A549 (cell line): ENCODE measurements around the gene OR1F1. TPM values are rescaled to one million over a fixed set of nuclear protein-coding genes. Genes with fewer than 3 reads are reported as not detected.

Source experiments
- ATAC-seq, 2 experiments: fragments of 200-7000 bp in 1 of 2; fragments of >200 bp in 1 of 2; cut with Nextera tagmentation in 1 of 2; cut with Tn5 transposase in 1 of 2; 3 replicates each; pipeline versions ENCODE4 v1.8.0 to v1.9.1; 2018 to 2020; ENCODE audit warnings: mild to moderate bottlenecking in 1 of 2, moderate library complexity in 1 of 2
- CTCF ChIA-PET: fragments of 300-600 bp; sonication (Branson Sonifier 250); formaldehyde crosslinking; extraction: SDS; loops from one replicate; lab custom pipeline; 2021; ENCODE audit warnings: antibody characterized with exemption, inconsistent platforms; lab: Yijun Ruan, JAX
- POLR2A ChIA-PET: fragments of 350-600 bp; formaldehyde crosslinking; extraction: SDS; loops from one replicate; lab custom pipeline; 2021; ENCODE audit warnings: antibody characterized with exemption, inconsistent platforms; lab: Yijun Ruan, JAX
- DNase-seq, 2 experiments: peaks; one replicate each; pipeline versions ENCODE4 v3.0.0 to v3.0.0-alpha.2; 2011 to 2016; ENCODE audit warnings: low read depth in 1 of 2, low spot score in 1 of 2
- FAIRE-seq: peaks from 2 replicates; lab custom pipeline; 2011; peaks lifted over from hg19 to GRCh38; lab: Jason Lieb, UNC
- H3K27ac ChIP-seq, 2 experiments: fragments of >200 bp; sonication (Bioruptor Twin); formaldehyde crosslinking; 3 replicates each; pipeline ENCODE4 v1.5.1; 2016 to 2017
- H3K4me1 ChIP-seq: fragments of >200 bp; sonication (Bioruptor Twin); formaldehyde crosslinking; 3 replicates; pipeline ENCODE4 v1.6.1; 2016
- H3K4me2 ChIP-seq: fragments of >200 bp; sonication (Bioruptor Twin); formaldehyde crosslinking; 3 replicates; pipeline ENCODE4 v1.6.1; 2016
- H3K4me3 ChIP-seq: fragments of >200 bp; sonication (Bioruptor Twin); formaldehyde crosslinking; 3 replicates; pipeline ENCODE4 v1.5.1; 2016
- H3K9me3 ChIP-seq: fragments of >200 bp; sonication (Bioruptor Twin); formaldehyde crosslinking; 3 replicates; pipeline ENCODE4 v1.6.1; 2016
- BCL3 ChIP-seq: fragments of >200 bp; sonication (Bioruptor Twin); formaldehyde crosslinking; IDR thresholded peaks from 3 replicates; pipeline ENCODE4 v1.6.1; 2016
- CHD2 ChIP-seq: fragments of 150-350 bp; IDR thresholded peaks from 2 replicates; pipeline ENCODE4 v1.6.1; 2014; ENCODE audit warnings: low read length; ENCODE audit not compliant: partially characterized antibody
- CHD4 ChIP-seq: fragments of 200-600 bp; sonication (generic); IDR thresholded peaks from 2 replicates; pipeline ENCODE4 v1.6.1; 2016; ENCODE audit warnings: antibody characterized with exemption, mild to moderate bottlenecking, borderline replicate concordance
- CTCF ChIP-seq: fragments of >200 bp; sonication (Bioruptor Twin); formaldehyde crosslinking; IDR thresholded peaks from 3 replicates; pipeline ENCODE4 v1.5.1; 2016
- E2F6 ChIP-seq: IDR thresholded peaks from 2 replicates; pipeline ENCODE4 v1.6.1; 2012; ENCODE audit warnings: low read depth, borderline replicate concordance
- EHMT2 ChIP-seq: fragments of 200-600 bp; sonication (generic); IDR thresholded peaks from 2 replicates; pipeline ENCODE4 v1.6.1; 2016; ENCODE audit warnings: antibody characterized with exemption, low read depth, mild to moderate bottlenecking, moderate library complexity
- EP300 ChIP-seq, 2 experiments: fragments of >200 bp; sonication (Bioruptor Twin); formaldehyde crosslinking; IDR thresholded peaks; 2 replicates in 1 of 2; 3 replicates in 1 of 2; pipeline ENCODE4 v1.6.1; 2016 to 2017
- ESRRA ChIP-seq: fragments of 150-350 bp; IDR thresholded peaks from 2 replicates; pipeline ENCODE4 v1.6.1; 2014; ENCODE audit warnings: mild to moderate bottlenecking, low read length, borderline replicate concordance
- FOSL2 ChIP-seq, 2 experiments: fragments of 450-650 bp in 1 of 2; fragments of >200 bp in 1 of 2; sonication (Bioruptor Twin) in 1 of 2; formaldehyde crosslinking; IDR thresholded peaks; 2 replicates each; pipeline versions ENCODE4 v1.5.0 to v1.6.1; 2016 to 2020; ENCODE audit warnings: mild to moderate bottlenecking in 1 of 2, moderate library complexity in 1 of 2
- GATA3 ChIP-seq: IDR thresholded peaks from 2 replicates; pipeline ENCODE4 v1.6.1; 2012; ENCODE audit warnings: borderline replicate concordance
- HDAC2 ChIP-seq: fragments of 200-600 bp; sonication (generic); IDR thresholded peaks from 2 replicates; pipeline ENCODE4 v1.6.1; 2016
- HOXB13 ChIP-seq: fragments of 250-450 bp; sonication (Bioruptor Pico); IDR thresholded peaks from 2 replicates; pipeline ENCODE4 v1.5.0; 2020; ENCODE audit warnings: low read depth, mild to moderate bottlenecking, moderate library complexity
- MAZ ChIP-seq: fragments of 150-350 bp; IDR thresholded peaks from 2 replicates; pipeline ENCODE4 v1.6.1; 2014; ENCODE audit warnings: antibody characterized with exemption, low read depth, low read length, borderline replicate concordance
- NPAS2 ChIP-seq: fragments of 250-450 bp; sonication (Bioruptor Pico); IDR thresholded peaks from 2 replicates; pipeline ENCODE4 v1.8.0; 2022; ENCODE audit warnings: mild to moderate bottlenecking, moderate library complexity, borderline replicate concordance
- PHF8 ChIP-seq: fragments of 200-600 bp; sonication (generic); IDR thresholded peaks from 2 replicates; pipeline ENCODE4 v1.6.1; 2016; ENCODE audit warnings: low read depth, mild to moderate bottlenecking, antibody characterized with exemption, moderate library complexity, borderline replicate concordance
- RCOR1 ChIP-seq: fragments of 150-350 bp; IDR thresholded peaks from 2 replicates; pipeline ENCODE4 v1.6.1; 2014; ENCODE audit warnings: antibody characterized with exemption, low read length, low read depth
- SREBF2 ChIP-seq: fragments of 450-650 bp; IDR thresholded peaks from 2 replicates; pipeline ENCODE4 v1.6.1; 2014; ENCODE audit warnings: mild to moderate bottlenecking, moderate library complexity
- TP53 ChIP-seq: fragments of 250-450 bp; sonication (Bioruptor Pico); IDR thresholded peaks from 2 replicates; pipeline ENCODE4 v1.5.0; 2021; ENCODE audit warnings: mild to moderate bottlenecking, moderate library complexity
- ZSCAN20 ChIP-seq: fragments of 250-450 bp; sonication (Bioruptor Pico); IDR thresholded peaks from 2 replicates; pipeline ENCODE4 v1.8.0; 2022; ENCODE audit warnings: mild to moderate bottlenecking, moderate library complexity
- WGBS: methylation state at CpG from one replicate; pipeline ENCODE4 v1.1.6; 2017; ENCODE audit errors: missing lambda C conversion rate; 5-methylcytosine and 5-hydroxymethylcytosine counted together
- polyA plus RNA-seq, 4 experiments: library from polyadenylated mRNA; depleted of rRNA in 3 of 4; stranded (reverse); fragments of >200 nt; fragmentation: RNase III in 1 of 4; extraction: RNeasy Plus Mini Kit Qiagen cat#74134 plus additional on column Dnase treatment in 1 of 4; gene quantifications; 2 replicates in 3 of 4; 3 replicates in 1 of 4; pipeline ENCODE4 v1.2.3, GENCODE V29; 2011 to 2017
- TF ChIP-seq, protein P1 (sequence below): IDR thresholded peaks from 2 replicates; pipeline ENCODE4 v1.6.1; 2012

Gene OR1F1
- polyA plus RNA-seq, 2 of the 4 experiments (the other 2 are of a cell fraction), result 0.31 to 1.3 TPM

- TF ChIP-seq MAZ (no peak), PHF8 (no peak), CHD2 (no peak), EHMT2 (no peak), CHD4 (no peak), GATA3 (no peak), ESRRA (no peak), HOXB13 (CRISPR knock-in tag) (no peak), BCL3 (no peak), E2F6 (no peak), ZSCAN20 (no peak)
Observed at GRCh38 chr16:3144321-3144983, 43.6 kb upstream of the OR1F1 start (continued).

DNA sequence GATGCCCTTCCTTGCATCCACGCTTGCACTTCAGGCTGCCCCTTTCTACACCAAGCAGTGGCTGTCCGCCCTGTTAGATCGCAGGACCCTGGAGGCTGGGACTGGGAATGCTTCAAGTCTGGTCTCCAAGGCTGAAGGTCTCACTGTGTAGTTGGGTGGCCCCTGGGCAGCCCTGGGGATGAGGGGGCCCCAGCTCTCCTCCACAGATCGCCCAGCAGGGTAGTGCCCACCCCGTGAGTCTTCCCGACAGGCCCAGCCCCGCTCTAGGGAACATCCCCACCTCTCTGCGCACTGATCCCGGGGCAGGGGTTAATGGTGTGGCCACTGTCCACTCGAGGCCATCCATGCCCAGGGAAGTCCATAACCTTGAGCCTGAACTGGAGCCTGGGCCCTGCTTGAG lies 42.9 kb upstream of the OR1F1 start:
- H3K27ac ChIP-seq, result no peak overlapping the region
- H3K9me3 ChIP-seq, result no peaks in the 10 kb centered on the region
- ChIA-PET POLR2A (interaction anchor here (2.3 kb wide), 1 partner anchor 11 kb away, joined by 23 read pairs; the partner anchor contains the start of gene ZNF213), CTCF (interaction anchor here (1.2 to 11.2 kb wide), 4 partner anchors 10 to 86 kb away, joined by 3 to 158 read pairs (median 6); partner anchors contain the start of gene ZNF213)
- TF ChIP-seq CHD4 (no peak), FOSL2 (IDR thresholded peaks at IDR 0.05) (no peak), FOSL2 (CRISPR knock-in tag; IDR thresholded peaks at IDR 0.05) (no peak), TP53 (CRISPR knock-in tag) (no peak), NPAS2 (CRISPR knock-in tag) (no peak), PHF8 (no peak), E2F6 (no peak), SREBF2 (no peak), CTCF (no peak), RCOR1 (no peak), EP300 (IDR thresholded peaks at IDR 0.05) (no peak), HDAC2 (no peak)
- TF ChIP-seq, protein P1, sequence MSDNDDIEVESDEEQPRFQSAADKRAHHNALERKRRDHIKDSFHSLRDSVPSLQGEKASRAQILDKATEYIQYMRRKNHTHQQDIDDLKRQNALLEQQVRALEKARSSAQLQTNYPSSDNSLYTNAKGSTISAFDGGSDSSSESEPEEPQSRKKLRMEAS, result no peak
- H3K4me2 ChIP-seq, result no peak overlapping the region
- peaks cover 7% of the 10 kb centered on the region for H3K4me1 ChIP-seq
- FAIRE-seq (no peak), ATAC-seq (0 out of 6 replicates have a peak, but pooled peaks of 1 of the 2 experiments have one; percentile 2), DNase-seq (no peak)
- WGBS, result 78% methylated on average over 4 of the region's 10 CpGs
- no peak overlapping the region for H3K4me3 ChIP-seq
